Loucy (cell line): ENCODE results near the gene NDEL1.

Experiments used
- EZH2phosphoT487 ChIP-seq: fragments of 200-600 bp; IDR thresholded peaks from 2 replicates; pipeline ENCODE4 v1.6.1; 2018; ENCODE audit warnings: antibody characterized with exemption, mild to moderate bottlenecking, moderate library complexity, borderline replicate concordance
- TF ChIP-seq, protein P1 (sequence below): fragments of 200-600 bp; sonication (generic); conservative IDR thresholded peaks from 2 replicates; pipeline ENCODE4 v1.5.1; 2014; ENCODE audit warnings: mild to moderate bottlenecking, antibody characterized with exemption, low read length

DNA sequence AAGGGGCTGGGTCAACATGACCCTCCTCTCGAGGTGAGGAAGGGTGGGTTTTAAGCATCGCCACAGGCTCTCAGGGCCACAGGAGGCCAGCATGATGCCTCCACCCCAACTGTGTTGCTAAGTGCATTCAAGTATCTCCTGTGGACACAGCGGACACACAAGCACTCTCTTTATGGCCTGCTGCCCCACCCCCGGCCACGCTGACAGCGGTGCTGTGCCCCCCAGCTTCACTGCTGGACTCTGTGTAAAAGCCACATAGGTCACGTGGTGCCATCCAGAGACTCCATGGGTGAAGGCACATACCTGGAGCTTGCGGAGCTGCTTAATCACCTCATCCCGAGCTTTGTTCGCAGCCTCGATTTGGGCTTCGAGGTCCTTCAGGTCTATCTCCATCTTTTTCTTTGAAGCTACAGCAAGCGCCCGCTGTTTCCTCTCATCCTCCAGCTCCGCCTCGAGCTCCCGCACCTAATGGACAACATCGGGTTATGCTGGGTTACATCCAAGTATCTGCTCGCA, 51.5 kb downstream of the NDEL1 start:
- TF ChIP-seq, protein P1, sequence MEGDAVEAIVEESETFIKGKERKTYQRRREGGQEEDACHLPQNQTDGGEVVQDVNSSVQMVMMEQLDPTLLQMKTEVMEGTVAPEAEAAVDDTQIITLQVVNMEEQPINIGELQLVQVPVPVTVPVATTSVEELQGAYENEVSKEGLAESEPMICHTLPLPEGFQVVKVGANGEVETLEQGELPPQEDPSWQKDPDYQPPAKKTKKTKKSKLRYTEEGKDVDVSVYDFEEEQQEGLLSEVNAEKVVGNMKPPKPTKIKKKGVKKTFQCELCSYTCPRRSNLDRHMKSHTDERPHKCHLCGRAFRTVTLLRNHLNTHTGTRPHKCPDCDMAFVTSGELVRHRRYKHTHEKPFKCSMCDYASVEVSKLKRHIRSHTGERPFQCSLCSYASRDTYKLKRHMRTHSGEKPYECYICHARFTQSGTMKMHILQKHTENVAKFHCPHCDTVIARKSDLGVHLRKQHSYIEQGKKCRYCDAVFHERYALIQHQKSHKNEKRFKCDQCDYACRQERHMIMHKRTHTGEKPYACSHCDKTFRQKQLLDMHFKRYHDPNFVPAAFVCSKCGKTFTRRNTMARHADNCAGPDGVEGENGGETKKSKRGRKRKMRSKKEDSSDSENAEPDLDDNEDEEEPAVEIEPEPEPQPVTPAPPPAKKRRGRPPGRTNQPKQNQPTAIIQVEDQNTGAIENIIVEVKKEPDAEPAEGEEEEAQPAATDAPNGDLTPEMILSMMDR = no peak
- TF ChIP-seq EZH2phosphoT487 = no peak
